ENCODE results near the gene RPL41.

The RPL41 gene

GRCh38 chr12:56152132-56152755 is 35.8 kb downstream of the RPL41 start, which contains the start of gene MYL6B (continued):
- TF ChIP-seq PBX3 (CRISPR knock-in tag; IDR thresholded peaks at IDR 0.05) (0 out of 2 replicates have a peak, but pooled peaks have one; percentile 33), KLF8 (tag by site-specific recombination; IDR thresholded peaks at IDR 0.05) (peak; percentile 64; the same call in 1 of the 2 replicates)

- CTCF ChIA-PET = no interaction called here
Measured at GRCh38 chr12:56152756-56153677, 36.6 kb downstream of the RPL41 start.

GRCh38 chr12:56153678-56154065 is 37.2 kb downstream of the RPL41 start:
- Histone ChIP-seq H3K27ac (ENCODE audit: extremely low read depth, low read depth, low read length) (no peak overlapping the region), H3K4me3 (ENCODE audit: low read depth, low read length) (no peak overlapping the region), H3K4me1 (ENCODE audit: control insufficient read depth, insufficient read depth, low read length) (no peaks in the 10 kb centered on the region; the same call in 1 of the 2 replicates), H3K9me3 (ENCODE audit: control insufficient read depth, insufficient read depth, low read depth, low read length) (no peaks in the 10 kb centered on the region), H3K36me3 (ENCODE audit: control insufficient read depth in 2 of 2, insufficient read depth in 1 of 2, low read length in 2 of 2) (peaks cover 4 to 21% of the 10 kb centered on the region in 2 experiments)
- ChIA-PET CTCF (interaction anchor here (0.6 to 2.2 kb wide), 4 partner anchors 16 to 35 kb away, joined by 3 to 8 read pairs (median 4); partner anchors contain the start of gene ZC3H10), POLR2A (interaction anchor here (3.8 kb wide), 1 partner anchor 26 kb away, joined by 20 read pairs; the partner anchor contains the start of gene ESYT1)
- 0 out of 2 replicates have a peak, but pooled peaks have one; percentile 33 for TF ChIP-seq GLIS2 (tag by site-specific recombination; IDR thresholded peaks at IDR 0.05)
- no peak for TF ChIP-seq FEZF1 (tag by site-specific recombination; IDR thresholded peaks at IDR 0.05)

More at GRCh38 chr12:56152756-56153677, 36.6 kb downstream of the RPL41 start:
- H3K4me1 ChIP-seq (ENCODE audit: control insufficient read depth, insufficient read depth, low read length) = no peaks in the 10 kb centered on the region; the same call in 1 of the 2 replicates
- POLR2A ChIA-PET = interaction anchor here (1.8 kb wide), 1 partner anchor 25 kb away, joined by 18 read pairs; the partner anchor contains the start of gene ESYT1
- peak overlapping the region; percentile 32; the same call in 1 of the 2 replicates for H3K27ac ChIP-seq (ENCODE audit: extremely low read depth, low read depth, low read length)
- H3K36me3 ChIP-seq (ENCODE audit: control insufficient read depth in 2 of 2, insufficient read depth in 1 of 2, low read length in 2 of 2) = peaks cover 4 to 21% of the 10 kb centered on the region in 2 experiments
- TF ChIP-seq GFI1B (tag by site-specific recombination; IDR thresholded peaks at IDR 0.05) = 0 out of 2 replicates have a peak, but pooled peaks have one; percentile 9
- peak; percentile 44; the same call in 1 of the 2 replicates for TF ChIP-seq GLIS1 (tag by site-specific recombination; IDR thresholded peaks at IDR 0.05)
- TF ChIP-seq IKZF3 (tag by site-specific recombination; IDR thresholded peaks at IDR 0.05) = 0 out of 2 replicates have a peak, but pooled peaks have one; percentile 12
- TF ChIP-seq ZNF639 (tag by site-specific recombination; IDR thresholded peaks at IDR 0.05) = 0 out of 2 replicates have a peak, but pooled peaks have one; percentile 5
- TF ChIP-seq KLF16 (tag by site-specific recombination; IDR thresholded peaks at IDR 0.05) = 0 out of 2 replicates have a peak, but pooled peaks have one; percentile 3
- no peak; the same call in 1 of the 2 replicates for TF ChIP-seq GLIS2 (tag by site-specific recombination; IDR thresholded peaks at IDR 0.05)
- peak; percentile 66 for TF ChIP-seq ZNF18 (tag by site-specific recombination; IDR thresholded peaks at IDR 0.05)
- TF ChIP-seq OVOL3 (tag by site-specific recombination; IDR thresholded peaks at IDR 0.05) = no peak
- TF ChIP-seq ZBTB20 (tag by site-specific recombination; IDR thresholded peaks at IDR 0.05) = peak; percentile 9
- H3K9me3 ChIP-seq (ENCODE audit: control insufficient read depth, insufficient read depth, low read depth, low read length) = no peaks in the 10 kb centered on the region
- peak overlapping the region; percentile 46 for H3K4me3 ChIP-seq (ENCODE audit: low read depth, low read length)

Measured in HEK293 (cell line).